ENCODE results near the gene NLGN4X.

Gene NLGN4X

GRCh38 chrX:6015423-6015822 lies 213.2 kb downstream of the NLGN4X start:
- Histone ChIP-seq H3K27ac (ENCODE audit: low read depth, low read length, severe bottlenecking) (no peak overlapping the region), H3K9me3 (ENCODE audit: control insufficient read depth, low read length) (no peaks in the 10 kb centered on the region), H3K36me3 (ENCODE audit: control insufficient read depth, insufficient read depth, low read length) (no peaks in the 10 kb centered on the region), H3K4me1 (ENCODE audit: control insufficient read depth, insufficient read depth, low read length, poor library complexity, severe bottlenecking) (no peaks in the 10 kb centered on the region), H3K4me3 (ENCODE audit: extremely low read depth, insufficient read depth, low read length, poor library complexity, severe bottlenecking) (no peak overlapping the region)
- 100% methylated on average over 1 of the region's 5 CpGs; no CpG with 5 or more reads in 1 of the 2 experiments for WGBS, 2 experiments (ENCODE audit: insufficient coverage in 2 of 2)

DNA sequence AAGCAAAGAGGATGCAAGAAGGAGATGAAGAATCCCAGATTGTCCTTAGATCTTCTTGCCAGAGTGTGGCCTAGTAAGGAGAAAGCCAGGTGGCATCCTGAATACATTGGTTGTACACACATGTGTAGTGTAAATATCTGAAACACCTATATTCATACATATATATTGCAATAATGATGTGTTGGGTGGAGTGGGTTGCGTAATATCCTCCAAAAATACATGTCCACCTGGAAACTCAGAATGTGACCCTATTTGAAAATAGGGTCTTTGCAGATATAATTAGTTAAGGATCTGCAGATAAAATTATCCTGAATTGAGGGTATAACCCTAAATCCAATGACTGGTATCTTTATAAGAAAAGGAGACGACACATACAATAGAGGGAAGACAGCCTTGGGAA lies 216.3 kb downstream of the NLGN4X start:
- no CpG with 5 or more reads among the region's 2 CpGs for WGBS, 2 experiments (ENCODE audit: insufficient coverage in 2 of 2)
- no peak overlapping the region for H3K4me3 ChIP-seq (ENCODE audit: extremely low read depth, insufficient read depth, low read length, poor library complexity, severe bottlenecking)
- no peaks in the 10 kb centered on the region for H3K36me3 ChIP-seq (ENCODE audit: control insufficient read depth, insufficient read depth, low read length)
- H3K4me1 ChIP-seq (ENCODE audit: control insufficient read depth, insufficient read depth, low read length, poor library complexity, severe bottlenecking), result no peaks in the 10 kb centered on the region
- H3K27ac ChIP-seq (ENCODE audit: low read depth, low read length, severe bottlenecking), result no peak overlapping the region
- no peaks in the 10 kb centered on the region for H3K9me3 ChIP-seq (ENCODE audit: control insufficient read depth, low read length)

- Histone ChIP-seq H3K36me3 (ENCODE audit: control insufficient read depth, insufficient read depth, low read length) (no peaks in the 10 kb centered on the region), H3K27ac (ENCODE audit: low read depth, low read length, severe bottlenecking) (no peak overlapping the region), H3K4me1 (ENCODE audit: control insufficient read depth, insufficient read depth, low read length, poor library complexity, severe bottlenecking) (no peaks in the 10 kb centered on the region), H3K9me3 (ENCODE audit: control insufficient read depth, low read length) (no peaks in the 10 kb centered on the region), H3K4me3 (ENCODE audit: extremely low read depth, insufficient read depth, low read length, poor library complexity, severe bottlenecking) (no peak overlapping the region)
Observed at GRCh38 chrX:6005856-6006255, 222.8 kb downstream of the NLGN4X start.

DNA sequence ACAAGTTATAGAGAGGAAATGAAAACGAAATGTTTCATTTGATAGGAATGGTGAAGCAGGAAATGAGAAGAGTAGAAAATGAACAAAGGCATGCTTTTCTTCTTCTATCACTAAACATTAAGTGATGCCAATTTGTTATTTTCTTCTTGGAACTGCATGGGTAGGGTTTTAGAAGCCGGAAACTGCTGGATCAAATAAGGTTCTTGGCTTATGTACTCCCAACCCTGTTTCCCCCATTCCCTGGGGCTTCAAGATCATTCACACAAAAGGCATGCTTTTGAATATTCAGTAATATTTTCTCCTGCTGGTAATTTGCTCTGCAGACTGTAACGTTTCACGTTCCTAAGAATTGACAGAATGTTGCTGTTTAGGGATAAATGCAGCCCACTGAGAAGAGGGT lies 224.1 kb downstream of the NLGN4X start:
- Histone ChIP-seq H3K27ac (ENCODE audit: low read depth, low read length, severe bottlenecking) (no peak overlapping the region), H3K9me3 (ENCODE audit: control insufficient read depth, low read length) (no peaks in the 10 kb centered on the region), H3K36me3 (ENCODE audit: control insufficient read depth, insufficient read depth, low read length) (no peaks in the 10 kb centered on the region), H3K4me3 (ENCODE audit: extremely low read depth, insufficient read depth, low read length, poor library complexity, severe bottlenecking) (no peak overlapping the region), H3K4me1 (ENCODE audit: control insufficient read depth, insufficient read depth, low read length, poor library complexity, severe bottlenecking) (no peaks in the 10 kb centered on the region)
- 76 to 92% methylated on average over 2 of the region's 4 CpGs for WGBS, 2 experiments (ENCODE audit: insufficient coverage in 2 of 2)

DNA sequence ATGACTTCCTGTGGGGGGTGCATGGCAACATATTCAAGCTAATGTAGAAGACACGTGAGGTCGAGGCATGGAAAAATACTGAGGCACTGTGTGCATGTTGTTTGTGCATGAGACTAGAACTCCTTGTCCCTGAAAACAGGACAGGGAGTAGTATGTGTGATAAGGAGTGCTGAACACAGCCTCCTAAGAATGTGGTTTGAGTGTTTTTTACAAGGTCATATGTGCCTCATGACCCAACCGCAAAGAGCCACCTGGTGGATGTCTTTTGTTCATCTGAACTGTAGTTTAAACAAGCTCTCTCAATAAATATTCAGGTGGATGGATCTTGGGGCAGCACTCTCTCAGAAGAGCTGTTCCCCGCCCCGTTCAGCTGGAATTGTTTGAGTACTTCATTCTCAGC lies 226.6 kb downstream of the NLGN4X start:
- H3K36me3 ChIP-seq (ENCODE audit: control insufficient read depth, insufficient read depth, low read length), result no peaks in the 10 kb centered on the region
- no peak overlapping the region for H3K27ac ChIP-seq (ENCODE audit: low read depth, low read length, severe bottlenecking)
- no peak overlapping the region for H3K4me3 ChIP-seq (ENCODE audit: extremely low read depth, insufficient read depth, low read length, poor library complexity, severe bottlenecking)
- H3K9me3 ChIP-seq (ENCODE audit: control insufficient read depth, low read length), result no peaks in the 10 kb centered on the region
- WGBS, 2 experiments (ENCODE audit: insufficient coverage in 2 of 2), result 87 to 100% methylated on average over 2 to 3 of the region's 5 CpGs
- H3K4me1 ChIP-seq (ENCODE audit: control insufficient read depth, insufficient read depth, low read length, poor library complexity, severe bottlenecking), result no peaks in the 10 kb centered on the region

DNA sequence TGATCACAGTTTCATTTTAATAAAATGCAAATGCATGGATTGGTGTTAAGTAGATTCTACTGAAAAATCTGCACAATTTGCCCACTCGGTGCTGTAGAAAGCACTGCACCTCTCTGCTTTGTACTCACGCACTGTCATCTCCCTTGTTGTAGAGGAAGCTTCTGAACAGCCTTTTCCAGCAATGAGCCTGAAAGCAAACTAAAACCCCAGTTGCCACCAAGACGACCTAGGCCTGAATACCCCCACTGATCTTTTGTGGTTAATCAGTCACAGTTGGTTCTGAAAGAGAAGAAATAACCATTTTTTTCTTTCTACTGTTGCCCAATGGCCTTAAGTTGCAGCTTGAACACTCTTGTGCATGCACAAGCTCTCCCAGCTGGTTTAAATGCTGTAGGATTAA lies 229.8 kb downstream of the NLGN4X start:
- no peak overlapping the region for H3K27ac ChIP-seq (ENCODE audit: low read depth, low read length, severe bottlenecking)
- no peaks in the 10 kb centered on the region for H3K4me1 ChIP-seq (ENCODE audit: control insufficient read depth, insufficient read depth, low read length, poor library complexity, severe bottlenecking)
- WGBS, 2 experiments (ENCODE audit: insufficient coverage in 2 of 2), result no CpG with 5 or more reads among the region's 3 CpGs
- H3K36me3 ChIP-seq (ENCODE audit: control insufficient read depth, insufficient read depth, low read length), result no peaks in the 10 kb centered on the region
- H3K9me3 ChIP-seq (ENCODE audit: control insufficient read depth, low read length), result no peaks in the 10 kb centered on the region
- H3K4me3 ChIP-seq (ENCODE audit: extremely low read depth, insufficient read depth, low read length, poor library complexity, severe bottlenecking), result no peak overlapping the region

GRCh38 chrX:5998456-5998855 lies 230.2 kb downstream of the NLGN4X start:
- no peaks in the 10 kb centered on the region for H3K9me3 ChIP-seq (ENCODE audit: control insufficient read depth, low read length)
- no peak overlapping the region for H3K27ac ChIP-seq (ENCODE audit: low read depth, low read length, severe bottlenecking)
- no peak overlapping the region for H3K4me3 ChIP-seq (ENCODE audit: extremely low read depth, insufficient read depth, low read length, poor library complexity, severe bottlenecking)
- no CpG with 5 or more reads among the region's 1 CpG for WGBS, 2 experiments (ENCODE audit: insufficient coverage in 2 of 2)
- no peaks in the 10 kb centered on the region for H3K4me1 ChIP-seq (ENCODE audit: control insufficient read depth, insufficient read depth, low read length, poor library complexity, severe bottlenecking)
- no peaks in the 10 kb centered on the region for H3K36me3 ChIP-seq (ENCODE audit: control insufficient read depth, insufficient read depth, low read length)

GRCh38 chrX:5991393-5991792 lies 237.3 kb downstream of the NLGN4X start:
- no peaks in the 10 kb centered on the region for H3K9me3 ChIP-seq (ENCODE audit: control insufficient read depth, low read length)
- no CpG with 5 or more reads among the region's 3 CpGs for WGBS, 2 experiments (ENCODE audit: insufficient coverage in 2 of 2)
- no peaks in the 10 kb centered on the region for H3K4me1 ChIP-seq (ENCODE audit: control insufficient read depth, insufficient read depth, low read length, poor library complexity, severe bottlenecking)
- no peak overlapping the region for H3K27ac ChIP-seq (ENCODE audit: low read depth, low read length, severe bottlenecking)
- no peak overlapping the region for H3K4me3 ChIP-seq (ENCODE audit: extremely low read depth, insufficient read depth, low read length, poor library complexity, severe bottlenecking)
- H3K36me3 ChIP-seq (ENCODE audit: control insufficient read depth, insufficient read depth, low read length), result no peaks in the 10 kb centered on the region

DNA sequence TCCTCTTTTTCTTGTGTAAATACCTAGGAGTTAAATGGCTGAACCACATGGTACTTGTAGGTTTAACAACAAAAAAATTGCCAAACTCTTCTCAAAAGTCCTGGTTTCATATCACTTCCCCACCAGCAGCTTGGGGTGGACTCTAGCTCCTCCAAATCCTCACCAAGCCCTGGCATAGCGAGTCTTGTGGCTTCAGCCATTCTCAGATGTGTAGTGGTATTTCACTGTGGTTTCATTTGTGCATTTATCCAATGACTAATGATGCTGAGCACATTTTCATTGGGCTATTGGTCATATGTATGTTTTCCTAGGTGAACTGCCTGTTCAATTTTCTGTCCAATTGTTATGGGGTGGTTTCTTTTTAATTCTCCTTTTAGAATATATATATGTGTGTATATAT lies 249.3 kb downstream of the NLGN4X start:
- Histone ChIP-seq H3K4me3 (ENCODE audit: extremely low read depth, insufficient read depth, low read length, poor library complexity, severe bottlenecking) (no peak overlapping the region), H3K4me1 (ENCODE audit: control insufficient read depth, insufficient read depth, low read length, poor library complexity, severe bottlenecking) (no peaks in the 10 kb centered on the region), H3K27ac (ENCODE audit: low read depth, low read length, severe bottlenecking) (no peak overlapping the region), H3K9me3 (ENCODE audit: control insufficient read depth, low read length) (no peaks in the 10 kb centered on the region), H3K36me3 (ENCODE audit: control insufficient read depth, insufficient read depth, low read length) (no peaks in the 10 kb centered on the region)
- no CpG with 5 or more reads among the region's 1 CpG for WGBS, 2 experiments (ENCODE audit: insufficient coverage in 2 of 2)

GRCh38 chrX:5976332-5976731 lies 252.3 kb downstream of the NLGN4X start:
- Histone ChIP-seq H3K9me3 (ENCODE audit: control insufficient read depth, low read length) (no peaks in the 10 kb centered on the region), H3K27ac (ENCODE audit: low read depth, low read length, severe bottlenecking) (no peak overlapping the region), H3K36me3 (ENCODE audit: control insufficient read depth, insufficient read depth, low read length) (no peaks in the 10 kb centered on the region), H3K4me1 (ENCODE audit: control insufficient read depth, insufficient read depth, low read length, poor library complexity, severe bottlenecking) (no peaks in the 10 kb centered on the region), H3K4me3 (ENCODE audit: extremely low read depth, insufficient read depth, low read length, poor library complexity, severe bottlenecking) (no peak overlapping the region)
- 100% methylated on average over 1 of the region's 4 CpGs; no CpG with 5 or more reads in 1 of the 2 experiments for WGBS, 2 experiments (ENCODE audit: insufficient coverage in 2 of 2)

- no peaks in the 10 kb centered on the region for H3K9me3 ChIP-seq (ENCODE audit: control insufficient read depth, low read length)
Observed at GRCh38 chrX:5971300-5971699, 257.4 kb downstream of the NLGN4X start.

DNA sequence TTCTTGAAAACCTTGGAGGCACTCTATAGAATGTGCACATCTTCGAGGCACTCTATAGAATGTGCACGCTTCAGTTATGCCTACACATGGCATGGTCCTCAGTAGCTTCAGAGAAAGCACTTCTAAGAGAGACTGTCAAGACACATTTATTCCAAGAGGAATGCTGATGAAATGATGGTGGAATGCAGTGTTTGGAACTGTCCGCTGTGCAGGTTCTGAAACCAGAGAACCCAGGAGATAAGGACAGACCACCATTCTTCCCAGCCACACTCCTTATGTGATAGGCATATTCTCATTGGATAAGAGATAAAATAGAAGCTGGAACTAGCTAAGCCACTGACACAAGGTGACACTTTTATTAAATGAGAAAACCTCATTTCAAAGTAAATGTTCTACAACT lies 263.3 kb downstream of the NLGN4X start:
- WGBS, 2 experiments (ENCODE audit: insufficient coverage in 2 of 2), result 92% methylated on average over 2 of the region's 3 CpGs; no CpG with 5 or more reads in 1 of the 2 experiments
- H3K36me3 ChIP-seq (ENCODE audit: control insufficient read depth, insufficient read depth, low read length), result no peaks in the 10 kb centered on the region
- no peak overlapping the region for H3K27ac ChIP-seq (ENCODE audit: low read depth, low read length, severe bottlenecking)
- no peaks in the 10 kb centered on the region for H3K9me3 ChIP-seq (ENCODE audit: control insufficient read depth, low read length)
- no peak overlapping the region for H3K4me3 ChIP-seq (ENCODE audit: extremely low read depth, insufficient read depth, low read length, poor library complexity, severe bottlenecking)
- H3K4me1 ChIP-seq (ENCODE audit: control insufficient read depth, insufficient read depth, low read length, poor library complexity, severe bottlenecking), result no peaks in the 10 kb centered on the region

More at GRCh38 chrX:5971300-5971699, 257.4 kb downstream of the NLGN4X start:
- Histone ChIP-seq H3K4me3 (ENCODE audit: extremely low read depth, insufficient read depth, low read length, poor library complexity, severe bottlenecking) (no peak overlapping the region), H3K27ac (ENCODE audit: low read depth, low read length, severe bottlenecking) (no peak overlapping the region), H3K4me1 (ENCODE audit: control insufficient read depth, insufficient read depth, low read length, poor library complexity, severe bottlenecking) (no peaks in the 10 kb centered on the region), H3K36me3 (ENCODE audit: control insufficient read depth, insufficient read depth, low read length) (no peaks in the 10 kb centered on the region)

All from mesodermal cell (in vitro differentiated cells).